ENCODE data around the gene LZTR1. TPM values are rescaled to one million over a fixed set of nuclear protein-coding genes. Genes with fewer than 3 reads are reported as not detected.

The LZTR1 gene
- total and polyA plus RNA-seq, 7 donors = 10.2 to 50.4 (median 31.4) TPM

- WGBS, 2 donors = 12 to 41% methylated on average over 27 of the region's 27 CpGs
These were observed 25.6 kb upstream of the LZTR1 start for GRCh38 chr22:20956258-20957101.

GRCh38 chr22:20957102-20957682, 24.9 kb upstream of the LZTR1 start:
- TF ChIP-seq EP300 (IDR thresholded peaks at IDR 0.05) (no peak), POLR2AphosphoS5 (IDR thresholded peaks at IDR 0.05) (no peak), CTCF (IDR thresholded peaks at IDR 0.05) (no peak), POLR2A (IDR thresholded peaks at IDR 0.05) (no peak)
- H3K27me3 ChIP-seq = no peaks in the 10 kb centered on the region
- peak overlapping the region; percentile 47 to 67 (median 61) for H3K27ac ChIP-seq
- WGBS, 2 donors = 1% methylated on average over 59 of the region's 59 CpGs
- peak overlapping the region; percentile 57 to 68 (median 62) for H3K4me3 ChIP-seq
- H3K4me1 ChIP-seq = peaks cover 0 to 17% (median 11%) of the 10 kb centered on the region in 4 donors
- intact Hi-C loops (cut with DNase I) = loop anchor here (2.0 to 5.0 kb wide), 2 partner anchors 35 to 72 kb away; no protein-coding TSS in a partner anchor
- peaks cover 0 to 17% (median 0%) of the 10 kb centered on the region in 4 donors for H3K36me3 ChIP-seq
- DNase-seq = no peak
- no peaks in the 10 kb centered on the region for H3K9me3 ChIP-seq

More at GRCh38 chr22:20956258-20957101, 25.6 kb upstream of the LZTR1 start:
- no peak for DNase-seq
- H3K4me1 ChIP-seq = peaks cover 0 to 17% (median 11%) of the 10 kb centered on the region in 4 donors
- no peaks in the 10 kb centered on the region for H3K27me3 ChIP-seq
- H3K4me3 ChIP-seq = peak overlapping the region; percentile 57 to 68 (median 62)
- H3K27ac ChIP-seq = peak overlapping the region; percentile 47 to 67 (median 61)
- H3K36me3 ChIP-seq = peaks cover 0 to 24% (median 3%) of the 10 kb centered on the region in 4 donors
- intact Hi-C loops (cut with DNase I) = loop anchor here (2.0 to 5.0 kb wide), 2 partner anchors 34 to 72 kb away; no protein-coding TSS in a partner anchor
- no peaks in the 10 kb centered on the region for H3K9me3 ChIP-seq
- TF ChIP-seq CTCF (IDR thresholded peaks at IDR 0.05) (no peak), POLR2AphosphoS5 (IDR thresholded peaks at IDR 0.05) (no peak), EP300 (IDR thresholded peaks at IDR 0.05) (no peak), POLR2A (IDR thresholded peaks at IDR 0.05) (peak in 1 of 2 donors; percentile 40)

- peaks cover 0 to 12% (median 0%) of the 10 kb centered on the region in 4 donors for H3K36me3 ChIP-seq
- H3K27ac ChIP-seq = peak overlapping the region; percentile 47 to 67 (median 61)
- intact Hi-C loops (cut with DNase I) = loop anchor here (2.0 to 5.0 kb wide), 2 partner anchors 36 to 73 kb away; no protein-coding TSS in a partner anchor
- TF ChIP-seq POLR2AphosphoS5 (IDR thresholded peaks at IDR 0.05) (no peak), POLR2A (IDR thresholded peaks at IDR 0.05) (no peak), EP300 (IDR thresholded peaks at IDR 0.05) (no peak), CTCF (IDR thresholded peaks at IDR 0.05) (no peak)
- peaks cover 0 to 17% (median 11%) of the 10 kb centered on the region in 4 donors for H3K4me1 ChIP-seq
- H3K9me3 ChIP-seq = no peaks in the 10 kb centered on the region
- peak overlapping the region; percentile 57 to 68 (median 62) for H3K4me3 ChIP-seq
- H3K27me3 ChIP-seq = no peaks in the 10 kb centered on the region
- 1 to 3% methylated on average over 32 of the region's 32 CpGs for WGBS, 2 donors
- DNase-seq = no peak
These were observed 24.2 kb upstream of the LZTR1 start for GRCh38 chr22:20957683-20958431.

GRCh38 chr22:20959578-20960461, 22.3 kb upstream of the LZTR1 start:
- H3K27ac ChIP-seq = no peak overlapping the region
- TF ChIP-seq EP300 (IDR thresholded peaks at IDR 0.05) (no peak), POLR2AphosphoS5 (IDR thresholded peaks at IDR 0.05) (no peak), CTCF (IDR thresholded peaks at IDR 0.05) (no peak), POLR2A (IDR thresholded peaks at IDR 0.05) (no peak)
- H3K9me3 ChIP-seq = no peaks in the 10 kb centered on the region
- H3K4me3 ChIP-seq = no peak overlapping the region
- H3K4me1 ChIP-seq = peaks cover 0 to 22% (median 17%) of the 10 kb centered on the region in 4 donors
- H3K36me3 ChIP-seq = no peaks in the 10 kb centered on the region
- intact Hi-C loops (cut with DNase I) = loop anchor here (5.0 kb wide), 2 partner anchors 38 to 42 kb away; partner anchors contain the start of gene THAP7
- peaks cover 2 to 13% (median 12%) of the 10 kb centered on the region in 3 donors for H3K27me3 ChIP-seq
- WGBS, 2 donors = 95 to 97% methylated on average over 20 of the region's 20 CpGs
- no peak for DNase-seq

Measured in sigmoid colon (tissue), 7 donors.